Measurements from ENCODE around the gene CENATAC.
"Not testable (repeated sequence)": the region's sequence is repeated elsewhere in the genome, so short reads cannot be mapped to it uniquely, and the experiment has no call there.

The CENATAC gene

DNA sequence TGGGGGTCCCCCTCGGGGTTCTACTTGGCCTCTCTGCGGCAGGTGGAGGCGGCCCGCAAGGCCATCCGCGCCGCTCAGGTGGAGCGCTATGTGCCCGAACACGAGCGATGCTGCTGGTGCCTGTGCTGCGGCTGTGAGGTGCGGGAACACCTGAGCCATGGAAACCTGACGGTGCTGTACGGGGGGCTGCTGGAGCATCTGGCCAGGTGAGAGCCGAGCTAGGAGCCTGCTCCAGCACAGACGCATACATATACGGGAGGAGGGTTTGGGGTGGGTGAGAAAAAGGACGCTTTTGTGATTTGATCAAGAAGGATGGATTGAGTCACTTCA lies 415 bp downstream of the CENATAC start:
- DNase-seq = no peak

DNA sequence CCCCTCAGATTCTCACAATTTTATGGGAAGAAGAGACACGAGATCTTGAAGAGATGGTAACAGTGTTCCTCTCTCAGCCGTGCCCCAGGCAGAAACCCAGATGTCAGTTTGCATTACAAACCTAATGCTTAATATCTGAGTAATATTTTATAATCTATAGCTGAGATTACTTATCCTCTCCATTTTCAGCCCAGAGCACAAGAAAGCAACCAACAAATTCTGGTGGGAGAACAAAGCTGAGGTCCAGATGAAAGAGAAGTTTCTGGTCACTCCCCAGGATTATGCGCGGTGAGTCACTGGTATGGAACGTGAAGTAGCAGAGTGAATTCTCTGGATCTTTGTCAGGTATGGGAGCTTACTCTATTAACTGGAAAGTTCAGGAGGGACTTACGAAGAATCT lies 884 bp downstream of the CENATAC start:
- no peak for DNase-seq

DNA sequence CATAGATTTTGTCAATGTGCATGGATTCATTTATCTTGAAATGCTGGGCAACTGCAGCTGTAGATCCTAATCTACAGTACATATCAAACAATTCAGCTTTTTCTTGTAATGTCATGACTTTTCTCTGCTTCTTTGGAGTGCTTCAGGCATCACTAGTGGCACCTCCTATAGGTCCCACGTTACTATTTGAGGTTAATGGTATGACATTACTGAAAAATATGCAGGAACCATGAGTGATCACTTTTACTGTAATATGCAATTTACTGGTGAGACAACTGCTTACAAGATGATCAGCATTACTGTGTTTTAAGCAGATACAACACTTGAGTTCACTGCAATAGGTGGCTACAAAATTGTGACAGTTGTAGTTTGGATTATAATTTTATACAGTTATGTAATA lies 3.0 kb downstream of the CENATAC start:
- DNase-seq = no peak

DNA sequence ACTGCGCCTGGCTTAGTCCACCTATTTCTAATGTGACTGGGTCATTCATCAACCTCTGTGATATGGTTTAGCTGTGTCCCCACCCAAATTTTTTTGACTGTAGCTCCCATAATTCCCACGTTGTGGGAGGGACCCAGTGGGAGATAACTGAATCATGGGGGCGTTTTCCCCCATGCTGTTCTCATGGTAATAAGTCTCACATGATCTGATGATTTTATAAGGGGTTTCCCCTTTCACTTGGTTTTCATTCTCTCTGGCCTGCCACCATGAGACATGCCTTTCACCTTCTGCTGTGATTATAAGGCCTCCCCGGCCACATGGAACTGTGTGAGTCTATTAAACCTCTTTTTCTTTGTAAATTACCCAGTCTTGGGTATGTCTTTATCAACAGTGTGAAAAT lies 8.7 kb downstream of the CENATAC start:
- no peak for DNase-seq

DNA sequence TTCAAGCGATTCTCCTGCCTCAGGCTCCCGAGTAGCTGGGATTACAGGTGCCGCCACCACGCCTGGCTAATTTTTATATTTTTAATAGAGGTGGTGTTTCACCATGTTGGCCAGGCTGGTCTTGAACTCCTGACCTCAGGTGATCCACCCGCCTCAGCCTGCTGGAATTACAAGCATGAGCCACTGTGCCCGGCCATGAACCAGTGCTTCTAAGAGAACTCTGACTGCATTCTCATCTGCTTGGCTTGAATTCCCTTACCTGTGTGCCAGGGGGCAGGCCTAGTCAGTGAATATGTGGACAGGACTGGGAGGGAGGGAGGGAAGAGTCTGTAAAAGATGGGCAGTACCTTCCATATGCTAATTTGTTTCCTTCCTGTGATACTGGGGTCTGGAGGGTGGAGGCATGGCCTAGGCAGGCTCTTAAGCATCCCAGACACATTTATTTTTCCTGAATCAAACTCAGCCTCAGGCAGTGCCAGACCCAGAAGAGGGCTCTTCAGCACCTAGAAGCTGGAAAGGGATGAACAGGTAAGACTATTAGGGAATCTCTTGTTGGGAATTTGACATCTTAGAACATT lies 13.6 kb downstream of the CENATAC start:
- DNase-seq = no peak

DNA sequence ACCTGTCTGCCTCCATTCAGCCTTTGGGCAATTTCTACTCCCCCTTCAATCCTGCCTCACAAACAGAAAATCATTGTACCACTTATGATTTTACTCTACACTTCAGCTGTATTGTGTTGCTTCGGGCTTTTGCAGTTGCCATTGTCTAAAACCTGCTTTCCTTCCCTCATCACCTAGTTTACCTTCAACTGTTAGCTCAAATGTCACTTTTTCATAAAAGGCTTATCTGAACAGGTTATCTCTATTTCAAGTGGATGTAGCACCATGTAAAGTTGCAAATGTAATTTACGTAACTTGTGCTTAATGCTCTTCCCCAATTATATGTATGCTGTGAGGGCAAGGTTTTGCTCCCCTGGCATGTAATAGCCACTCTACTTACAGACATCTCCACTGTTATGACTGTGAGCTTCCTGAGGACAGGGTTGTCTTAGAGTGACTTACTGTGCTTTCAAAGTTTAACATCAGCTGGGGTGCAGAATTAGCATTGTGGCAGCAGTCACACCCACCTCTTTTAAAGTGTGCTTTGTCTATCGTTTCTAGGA lies 14.8 kb downstream of the CENATAC start:
- no peak for DNase-seq

DNA sequence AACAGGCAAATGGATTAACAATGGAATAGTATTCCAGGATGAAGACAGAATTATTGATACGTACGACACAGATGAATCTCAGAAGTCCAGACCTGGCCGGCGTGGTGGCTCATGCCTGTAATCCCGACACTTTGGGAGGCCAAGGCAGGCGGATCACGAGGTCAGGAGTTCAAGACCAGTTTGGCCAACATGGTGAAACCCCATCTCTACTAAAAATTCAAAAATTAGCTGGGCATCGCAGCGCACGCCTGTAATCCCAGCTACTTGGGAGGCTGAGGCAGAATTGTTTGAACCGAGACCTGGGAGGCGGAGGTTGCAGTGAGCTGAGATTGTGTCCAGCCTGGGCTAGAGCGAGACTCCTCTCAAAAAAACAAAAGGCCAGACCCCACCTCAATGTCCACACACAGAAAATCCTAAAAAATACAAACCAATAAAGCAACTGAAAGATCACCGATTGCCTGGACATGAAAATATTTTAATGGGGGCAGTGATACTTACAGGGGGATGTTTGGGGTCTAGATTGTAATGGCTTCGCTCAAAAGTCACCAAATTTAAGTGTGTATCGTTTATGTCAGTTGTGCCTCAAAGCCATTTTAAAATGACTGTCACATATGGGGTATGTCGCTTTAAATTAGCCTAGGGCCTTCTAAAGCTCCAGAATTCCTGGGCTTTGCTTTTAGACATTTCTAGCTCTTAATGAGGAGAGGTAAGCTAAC lies 16.4 kb downstream of the CENATAC start:
- no peak for DNase-seq

DNA sequence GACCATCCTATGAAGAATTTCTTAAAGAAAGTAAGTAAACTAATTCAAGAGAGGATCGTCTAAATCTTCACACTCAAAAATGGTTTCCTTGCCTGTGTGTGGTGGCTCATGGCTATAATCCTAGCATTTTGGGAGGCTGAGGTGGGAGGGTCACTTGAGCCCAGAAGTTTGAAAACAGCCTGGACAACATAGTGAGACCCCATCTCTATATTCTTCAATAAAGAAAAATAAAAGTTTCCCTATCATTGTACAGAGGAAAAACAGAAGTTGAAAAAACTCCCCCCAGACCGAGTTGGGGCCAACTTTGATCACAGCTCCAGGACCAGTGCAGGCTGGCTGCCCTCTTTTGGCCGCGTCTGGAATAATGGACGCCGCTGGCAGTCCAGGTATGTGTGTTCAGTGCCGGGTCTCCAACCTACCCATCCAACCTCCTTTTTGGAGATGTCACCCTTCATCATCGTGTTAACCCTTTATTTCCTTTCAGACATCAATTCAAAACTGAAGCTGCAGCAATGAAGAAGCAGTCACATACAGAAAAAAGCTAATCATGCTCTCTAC lies 17.2 kb downstream of the CENATAC start:
- DNase-seq = no peak

DNA sequence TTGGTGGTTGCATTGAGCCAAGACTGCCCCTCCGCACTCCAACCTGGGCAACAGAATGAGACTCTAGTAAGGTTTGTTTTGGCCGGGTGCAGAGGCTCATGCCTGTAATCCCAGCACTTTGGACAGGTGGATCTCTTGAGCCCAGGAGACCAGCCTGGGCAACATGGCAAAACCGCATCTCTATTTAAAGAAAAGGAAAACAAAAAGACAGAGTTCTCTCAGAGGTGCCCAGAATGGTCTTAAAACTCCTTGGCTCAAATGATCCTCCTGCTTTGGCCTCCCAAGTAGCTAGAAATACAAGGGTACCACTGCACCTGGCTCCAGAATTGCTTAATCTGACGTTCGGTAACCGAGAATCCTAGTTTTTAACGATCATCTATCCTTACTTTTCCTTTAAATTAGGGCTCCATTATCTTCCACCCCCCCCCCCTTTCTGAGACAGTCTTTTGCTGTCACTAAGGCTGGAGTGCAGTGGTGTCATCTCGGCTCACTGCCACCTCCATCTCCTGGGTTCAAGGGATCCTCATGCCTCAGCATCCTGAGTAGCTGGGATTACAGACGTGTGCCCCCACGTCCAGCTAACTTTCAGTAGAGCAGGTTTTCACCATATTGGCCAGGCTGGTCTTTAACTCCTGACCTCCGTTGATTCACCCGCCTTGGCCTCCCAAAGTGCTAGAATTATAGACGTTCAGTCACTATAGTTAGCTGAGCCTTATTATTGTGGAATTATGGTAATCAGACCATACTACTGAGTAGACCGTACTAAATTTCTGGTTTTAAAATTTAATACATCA lies 18.5 kb downstream of the CENATAC start:
- no peak for DNase-seq

DNA sequence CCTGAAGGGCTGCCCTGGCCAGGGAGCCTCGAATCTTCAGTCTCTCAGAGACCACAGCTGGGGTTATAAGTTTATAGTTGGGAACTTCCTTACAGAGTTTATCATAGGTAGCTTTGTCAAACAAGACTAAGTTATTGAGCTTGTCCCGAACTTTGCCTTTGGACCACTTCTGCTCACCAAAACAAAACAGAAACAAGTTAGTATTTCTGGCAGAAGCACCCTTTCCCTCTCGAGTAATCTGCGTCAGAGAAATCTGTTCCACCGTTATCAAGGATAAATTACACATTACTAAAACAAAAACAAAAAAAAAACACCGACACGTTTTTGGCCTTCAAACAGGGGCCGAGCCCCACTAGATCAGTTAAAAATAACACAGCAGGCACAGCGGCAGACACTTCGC lies 19.4 kb downstream of the CENATAC start:
- DNase-seq = not testable (repeated sequence)

DNA sequence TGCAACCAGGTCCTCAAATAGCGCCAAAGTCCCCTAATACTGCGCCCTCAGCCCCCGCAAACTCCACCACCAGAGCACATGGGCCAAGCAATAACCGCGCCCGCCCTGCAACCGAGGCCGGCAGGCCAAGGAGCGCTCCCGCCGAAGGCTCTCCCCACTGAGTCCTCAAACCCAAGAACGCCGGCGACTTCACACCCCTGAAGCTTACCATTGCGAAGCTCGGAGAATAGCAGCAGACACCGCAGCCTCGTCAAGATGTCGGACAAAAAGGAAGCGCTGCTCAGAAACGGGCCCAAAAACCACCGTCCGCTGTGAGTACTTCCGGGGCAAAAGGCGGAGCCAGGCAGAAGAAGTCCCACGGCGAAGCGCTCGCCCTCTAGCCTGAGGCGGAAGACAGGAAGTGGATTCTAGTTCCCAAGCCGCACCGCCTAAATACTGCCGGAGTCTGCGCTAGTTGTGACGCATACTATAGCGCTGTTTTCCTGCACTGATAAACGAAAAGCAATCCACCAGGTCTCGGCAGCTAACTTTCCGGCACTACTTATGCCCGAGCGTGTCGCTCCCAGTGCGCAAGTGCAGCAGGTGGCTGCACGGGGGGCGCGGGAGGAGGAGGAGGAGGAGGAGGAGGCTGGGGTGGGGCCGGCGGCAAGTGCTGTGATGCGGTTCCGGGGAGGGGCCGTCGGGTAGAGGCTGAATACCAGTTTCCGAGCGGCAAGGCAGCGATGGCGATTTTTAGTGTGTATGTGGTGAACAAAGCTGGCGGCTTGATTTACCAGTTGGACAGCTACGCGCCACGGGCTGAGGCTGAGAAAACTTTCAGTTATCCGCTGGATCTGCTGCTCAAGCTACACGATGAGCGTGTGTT lies 20.4 kb downstream of the CENATAC start, which contains the start of the genes RPS25 and TRAPPC4:
Gene RPS25 (minus strand): TSS at position 270 of the 865 bp plus-strand sequence. CDS start 59 bp downstream, at position 211.
Gene TRAPPC4 (plus strand): TSS at position 693 of the 865 bp plus-strand sequence. CDS start 30 bp downstream, at position 723.
- DNase-seq = peak; percentile 97

DNA sequence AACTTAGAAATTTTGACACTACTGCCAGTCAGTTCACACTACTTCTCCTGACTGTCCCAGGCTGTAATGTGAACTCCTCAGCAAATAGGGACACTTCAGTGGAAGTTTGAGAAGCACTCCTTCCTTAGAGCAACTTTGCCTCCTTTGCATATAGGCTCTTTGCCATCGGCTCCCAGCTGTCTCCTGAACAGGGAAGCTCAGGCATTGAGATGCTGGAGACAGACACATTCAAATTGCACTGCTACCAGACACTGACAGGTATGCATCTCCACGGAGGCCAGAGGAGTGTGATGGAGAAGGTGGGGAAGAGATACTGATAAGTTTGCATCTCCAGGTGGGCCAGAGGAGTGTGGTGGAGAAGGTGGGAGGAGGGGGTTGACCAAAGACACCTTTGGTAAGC lies 22.1 kb downstream of the CENATAC start:
- no peak for DNase-seq

DNA sequence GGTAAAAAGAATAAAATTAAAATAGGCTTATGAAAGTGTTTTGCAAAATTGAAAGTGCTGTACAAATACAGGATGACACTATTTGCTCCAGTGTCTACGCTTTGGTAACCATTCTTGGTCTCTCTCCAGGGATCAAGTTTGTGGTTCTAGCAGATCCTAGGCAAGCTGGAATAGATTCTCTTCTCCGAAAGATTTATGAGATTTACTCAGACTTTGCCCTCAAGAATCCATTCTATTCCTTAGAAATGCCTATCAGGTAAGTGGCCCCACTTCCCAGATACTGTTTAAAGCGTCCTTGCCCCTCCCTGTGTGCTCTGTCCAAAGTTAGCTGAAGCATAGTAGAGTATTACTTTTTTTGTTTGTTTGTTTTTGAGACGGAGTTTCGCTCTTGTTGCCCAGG lies 23.7 kb downstream of the CENATAC start:
- DNase-seq = no peak

DNA sequence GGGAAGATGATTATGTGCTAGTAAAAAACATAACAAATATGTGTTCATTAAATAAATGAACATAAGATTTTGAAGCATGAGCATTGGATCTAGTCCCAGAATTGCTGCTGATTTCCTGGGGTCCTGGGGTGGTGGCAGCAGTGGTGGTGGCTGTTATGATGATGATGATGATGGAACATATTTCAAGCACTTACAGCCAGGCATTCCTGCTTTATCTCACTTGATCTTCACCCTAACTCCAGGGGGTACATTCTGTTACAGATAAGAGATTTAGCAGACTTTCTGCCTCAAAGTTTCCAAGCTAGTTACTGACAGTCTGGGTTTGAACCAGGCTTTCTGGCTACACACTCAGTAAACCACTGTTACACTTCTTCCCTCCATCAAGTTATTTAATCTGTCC lies 25.8 kb downstream of the CENATAC start:
- DNase-seq = no peak

DNA sequence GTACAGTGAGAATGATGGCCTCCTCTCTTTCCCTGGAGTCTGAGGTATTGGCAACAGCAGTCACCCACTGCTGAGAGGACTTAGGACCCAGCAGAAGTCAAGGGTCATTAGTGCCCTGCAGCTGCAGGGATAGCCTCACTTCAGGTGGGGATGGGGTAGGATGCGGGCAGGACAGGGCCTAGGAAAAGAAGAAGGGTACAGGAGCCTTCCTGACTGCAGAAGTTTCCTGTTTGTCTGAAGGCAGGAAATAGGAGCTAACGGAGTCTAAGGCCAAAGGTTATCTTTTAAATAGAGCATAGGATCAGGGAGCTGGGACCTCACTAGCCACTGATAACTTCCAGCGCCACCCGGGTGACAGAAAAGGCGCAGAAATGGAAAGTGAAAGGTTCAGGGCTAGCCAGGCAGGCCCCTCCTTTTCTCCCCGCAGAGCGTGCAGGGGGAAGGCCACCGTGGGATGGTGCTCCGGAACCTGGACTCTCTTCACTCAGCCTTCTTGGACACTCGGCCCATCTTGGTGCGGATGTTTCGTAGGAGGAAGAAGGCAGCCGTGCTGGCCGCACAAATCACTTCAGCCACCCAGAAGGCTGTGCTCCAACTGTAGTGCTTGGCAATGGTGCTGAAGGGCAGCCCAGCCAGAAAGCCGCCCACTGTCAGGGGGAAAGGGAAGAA lies 26.6 kb downstream of the CENATAC start:
- no peak for DNase-seq

DNA sequence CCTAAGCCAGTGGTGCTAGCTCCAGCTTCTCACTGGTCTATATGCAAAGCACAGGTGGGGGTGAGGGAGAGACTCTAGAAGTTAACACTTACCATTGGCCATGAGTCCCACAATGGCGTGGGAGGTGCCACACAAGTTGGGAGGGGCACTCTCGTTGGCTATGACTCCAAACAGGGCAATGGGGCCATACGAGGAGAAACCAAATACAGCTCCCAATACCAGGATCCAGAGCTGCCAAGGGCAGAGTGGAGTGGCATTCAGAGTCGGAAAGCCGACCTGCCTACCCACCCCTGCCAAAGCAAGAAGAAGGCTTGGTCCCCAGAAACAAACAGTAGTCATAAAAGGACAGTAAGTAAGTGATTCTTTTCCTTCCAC lies 27.1 kb downstream of the CENATAC start:
- DNase-seq = no peak

DNA sequence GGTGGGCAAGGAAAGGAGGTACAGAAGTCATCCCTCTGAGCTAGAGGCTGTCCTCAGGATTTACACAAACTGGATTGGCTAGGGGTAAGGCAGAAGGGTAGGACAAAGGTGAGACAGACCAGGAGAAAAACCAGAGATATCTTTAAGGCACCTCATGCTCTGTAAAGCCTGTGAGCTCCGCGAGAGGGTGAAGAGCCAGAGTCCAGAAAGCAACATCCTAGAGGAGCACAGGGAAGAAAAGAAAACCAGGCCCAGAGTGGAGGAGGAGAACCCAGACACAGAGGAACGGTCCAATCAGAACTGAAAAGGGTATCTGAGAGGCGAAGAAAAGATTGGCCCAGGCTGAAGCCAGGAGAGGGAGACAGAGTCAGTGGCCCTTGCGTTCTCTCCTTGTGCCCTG lies 27.6 kb downstream of the CENATAC start:
- DNase-seq = no peak

DNA sequence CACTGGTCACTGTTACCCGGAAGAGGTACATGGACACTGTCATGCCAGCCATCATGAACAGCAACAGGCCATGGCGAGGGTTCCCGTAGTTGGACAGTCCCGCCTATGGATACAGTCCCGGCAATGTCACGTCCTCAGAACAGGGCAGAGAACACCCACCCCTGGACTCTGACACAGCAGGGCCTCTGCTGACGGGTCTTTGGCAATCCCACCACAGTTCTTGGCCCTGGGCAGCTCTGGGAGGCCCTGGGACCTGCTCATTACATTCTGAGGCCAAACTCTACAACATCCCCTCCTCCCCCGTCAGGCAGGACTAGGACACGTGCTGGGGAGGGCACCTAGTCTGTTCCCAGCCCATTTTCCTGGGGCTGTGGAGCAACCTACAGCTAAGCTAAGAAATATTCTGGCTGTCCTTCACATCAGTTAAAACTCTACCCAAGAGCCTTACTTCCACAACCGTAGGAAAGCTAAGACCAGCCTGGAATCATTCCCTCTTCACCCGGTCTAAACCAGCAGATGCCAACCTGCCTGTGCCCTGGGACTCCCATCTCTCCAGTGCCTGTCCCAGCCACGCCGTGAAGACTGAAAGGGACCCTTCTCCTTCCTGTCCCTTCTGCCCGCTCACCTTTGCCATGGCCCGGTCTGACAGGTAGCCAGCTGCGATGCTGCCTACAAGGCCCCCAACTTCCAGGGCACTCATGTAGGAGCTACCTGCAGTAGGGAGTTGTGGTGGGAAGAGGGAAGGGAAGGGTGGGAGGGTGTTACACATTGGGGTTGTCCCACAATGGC lies 28.2 kb downstream of the CENATAC start:
- no peak for DNase-seq

DNA sequence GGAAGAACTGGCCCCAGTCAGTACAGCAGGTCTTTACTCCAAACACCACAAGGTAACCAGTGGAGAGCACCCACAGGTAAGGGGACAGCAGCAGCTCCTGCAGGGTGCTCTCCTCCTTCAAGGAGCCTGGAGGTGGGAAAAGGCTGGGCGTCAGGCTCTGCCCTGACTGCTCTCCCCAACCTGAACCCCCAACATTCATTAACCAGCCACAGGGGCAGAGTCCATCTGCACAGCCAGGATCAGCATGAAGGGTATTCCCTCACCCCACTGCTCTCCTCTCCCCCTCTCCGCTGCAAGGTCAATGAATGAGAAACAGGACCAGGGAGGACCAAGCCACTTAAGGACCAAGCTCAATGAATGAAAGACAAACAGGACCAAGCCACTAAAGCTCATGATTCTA lies 29.0 kb downstream of the CENATAC start:
- no peak for DNase-seq

DNA sequence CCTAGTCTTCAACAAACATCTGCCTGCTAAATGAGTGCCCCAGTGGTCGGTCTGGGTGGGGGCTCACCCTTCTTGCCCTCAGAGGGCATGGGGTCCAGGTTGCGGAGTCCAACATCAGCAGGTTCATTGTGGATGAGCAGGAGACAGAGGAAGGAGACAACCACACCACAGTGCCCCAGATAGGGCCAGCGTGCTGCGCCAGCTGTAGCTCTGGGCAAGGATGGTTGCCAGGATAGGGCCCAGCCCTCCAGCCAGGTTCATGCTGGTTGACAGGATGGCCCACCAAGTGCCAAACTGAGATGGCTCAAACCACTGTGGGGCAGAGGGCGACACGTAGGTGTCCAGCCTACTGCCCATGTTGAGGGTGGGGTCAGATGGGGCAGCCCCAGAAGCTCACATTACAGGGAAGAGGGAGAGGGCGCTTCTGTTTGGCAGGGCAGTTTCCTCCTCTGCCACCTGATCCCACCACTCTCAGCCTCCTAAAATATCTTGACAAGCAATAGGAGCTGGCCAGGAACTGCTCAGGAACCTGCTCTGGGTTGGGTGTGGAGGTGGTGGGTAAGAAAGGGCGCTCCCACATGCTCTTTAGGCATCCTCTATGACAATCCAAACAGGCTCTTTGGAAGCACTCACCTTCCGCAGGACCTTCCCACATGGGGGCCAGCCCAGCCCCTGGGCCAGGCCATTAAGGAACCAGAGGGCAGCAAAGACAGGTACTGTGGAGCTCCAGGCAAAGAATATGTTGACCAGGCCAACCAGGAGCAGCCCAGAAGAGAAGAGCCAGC lies 29.8 kb downstream of the CENATAC start:
- no peak for DNase-seq
